ENCODE measurements around the gene ITGB3. TPM values are rescaled to one million over a fixed set of nuclear protein-coding genes. Genes with fewer than 3 reads are reported as not detected.

Gene ITGB3
- total and polyA plus RNA-seq, 10 of the 15 experiments (the other 5 are each of a cell fraction or from before 2014, with no cell fraction given), result 0.69 to 22.8 (median 13.6) TPM

DNA sequence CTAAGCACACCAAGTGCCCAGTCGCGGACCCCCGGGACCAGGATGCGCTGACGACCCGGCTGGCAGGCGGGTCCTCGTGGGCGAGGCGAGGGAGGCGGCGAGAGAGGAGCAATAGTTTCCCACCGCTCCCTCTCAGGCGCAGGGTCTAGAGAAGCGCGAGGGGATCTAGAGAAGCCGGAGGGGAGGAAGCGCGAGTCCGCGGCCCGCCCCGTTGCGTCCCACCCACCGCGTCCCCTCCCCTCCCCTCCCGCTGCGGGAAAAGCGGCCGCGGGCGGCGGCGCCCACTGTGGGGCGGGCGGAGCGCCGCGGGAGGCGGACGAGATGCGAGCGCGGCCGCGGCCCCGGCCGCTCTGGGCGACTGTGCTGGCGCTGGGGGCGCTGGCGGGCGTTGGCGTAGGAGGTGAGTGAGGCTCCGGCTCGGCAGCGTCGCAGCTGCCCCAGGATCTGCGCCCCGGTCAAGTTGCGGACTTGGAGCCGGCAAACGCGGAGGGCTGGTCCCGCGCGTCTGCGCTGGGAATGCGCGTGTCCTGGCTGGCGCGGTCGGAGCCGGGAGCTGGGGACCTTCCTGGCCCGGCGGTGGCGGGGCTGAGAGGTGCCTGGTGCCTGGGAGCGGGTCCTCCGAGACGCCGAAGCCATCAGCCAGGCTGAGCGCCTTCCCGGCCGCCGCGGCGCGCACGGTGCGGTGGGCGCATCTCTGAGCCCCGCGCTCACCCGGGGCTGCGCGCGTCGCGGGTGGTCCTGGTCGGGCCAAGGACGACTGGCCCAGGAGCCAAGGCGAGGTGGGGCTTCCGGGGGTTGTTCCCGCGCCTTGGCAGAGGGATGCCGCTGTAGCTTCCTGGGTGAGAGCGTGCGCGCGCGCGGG lies at the start of gene ITGB3 (continued):
- TF ChIP-seq, protein P1, sequence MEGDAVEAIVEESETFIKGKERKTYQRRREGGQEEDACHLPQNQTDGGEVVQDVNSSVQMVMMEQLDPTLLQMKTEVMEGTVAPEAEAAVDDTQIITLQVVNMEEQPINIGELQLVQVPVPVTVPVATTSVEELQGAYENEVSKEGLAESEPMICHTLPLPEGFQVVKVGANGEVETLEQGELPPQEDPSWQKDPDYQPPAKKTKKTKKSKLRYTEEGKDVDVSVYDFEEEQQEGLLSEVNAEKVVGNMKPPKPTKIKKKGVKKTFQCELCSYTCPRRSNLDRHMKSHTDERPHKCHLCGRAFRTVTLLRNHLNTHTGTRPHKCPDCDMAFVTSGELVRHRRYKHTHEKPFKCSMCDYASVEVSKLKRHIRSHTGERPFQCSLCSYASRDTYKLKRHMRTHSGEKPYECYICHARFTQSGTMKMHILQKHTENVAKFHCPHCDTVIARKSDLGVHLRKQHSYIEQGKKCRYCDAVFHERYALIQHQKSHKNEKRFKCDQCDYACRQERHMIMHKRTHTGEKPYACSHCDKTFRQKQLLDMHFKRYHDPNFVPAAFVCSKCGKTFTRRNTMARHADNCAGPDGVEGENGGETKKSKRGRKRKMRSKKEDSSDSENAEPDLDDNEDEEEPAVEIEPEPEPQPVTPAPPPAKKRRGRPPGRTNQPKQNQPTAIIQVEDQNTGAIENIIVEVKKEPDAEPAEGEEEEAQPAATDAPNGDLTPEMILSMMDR (IDR thresholded peaks at IDR 0.05 in 2 of 3, conservative IDR thresholded peaks at IDR 0.05 in 1 of 3; ENCODE audit: control insufficient read depth in 2 of 3, extremely low read depth in 1 of 3, insufficient read depth in 1 of 3, low read depth in 3 of 3, low read length in 3 of 3), result peak; percentile 56 to 64 (median 56); a peak in 5 of 6 replicates
- TF ChIP-seq RFX5 (IDR thresholded peaks at IDR 0.05; ENCODE audit: low read depth, low read length) (no peak), TCF3 (IDR thresholded peaks at IDR 0.05; ENCODE audit: borderline replicate concordance, insufficient read depth, low read depth, low read length) (no peak), BCL11A (IDR thresholded peaks at IDR 0.05; ENCODE audit: low read depth, low read length) (no peak), SREBF1 (IDR thresholded peaks at IDR 0.05; ENCODE audit: low read length) (no peak), SMAD1 (IDR thresholded peaks at IDR 0.05; ENCODE audit: low read depth, partially characterized antibody) (no peak), ZNF622 (IDR thresholded peaks at IDR 0.05) (no peak), ZSCAN29 (IDR thresholded peaks at IDR 0.05) (no peak), BMI1 (IDR thresholded peaks at IDR 0.05; ENCODE audit: borderline replicate concordance) (no peak), E2F8 (IDR thresholded peaks at IDR 0.05; ENCODE audit: low read depth, partially characterized antibody) (no peak), SUZ12 (IDR thresholded peaks at IDR 0.05; ENCODE audit: unreplicated experiment) (no peak), SREBF2 (IDR thresholded peaks at IDR 0.05; ENCODE audit: low read length) (no peak), RAD21 (IDR thresholded peaks at IDR 0.05; ENCODE audit: insufficient read depth, low read depth, low read length) (peak; percentile 50)
- TF ChIP-seq, protein P2, sequence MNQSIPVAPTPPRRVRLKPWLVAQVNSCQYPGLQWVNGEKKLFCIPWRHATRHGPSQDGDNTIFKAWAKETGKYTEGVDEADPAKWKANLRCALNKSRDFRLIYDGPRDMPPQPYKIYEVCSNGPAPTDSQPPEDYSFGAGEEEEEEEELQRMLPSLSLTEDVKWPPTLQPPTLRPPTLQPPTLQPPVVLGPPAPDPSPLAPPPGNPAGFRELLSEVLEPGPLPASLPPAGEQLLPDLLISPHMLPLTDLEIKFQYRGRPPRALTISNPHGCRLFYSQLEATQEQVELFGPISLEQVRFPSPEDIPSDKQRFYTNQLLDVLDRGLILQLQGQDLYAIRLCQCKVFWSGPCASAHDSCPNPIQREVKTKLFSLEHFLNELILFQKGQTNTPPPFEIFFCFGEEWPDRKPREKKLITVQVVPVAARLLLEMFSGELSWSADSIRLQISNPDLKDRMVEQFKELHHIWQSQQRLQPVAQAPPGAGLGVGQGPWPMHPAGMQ (IDR thresholded peaks at IDR 0.05; ENCODE audit: borderline replicate concordance), result no peak
- TF ChIP-seq, protein P3, sequence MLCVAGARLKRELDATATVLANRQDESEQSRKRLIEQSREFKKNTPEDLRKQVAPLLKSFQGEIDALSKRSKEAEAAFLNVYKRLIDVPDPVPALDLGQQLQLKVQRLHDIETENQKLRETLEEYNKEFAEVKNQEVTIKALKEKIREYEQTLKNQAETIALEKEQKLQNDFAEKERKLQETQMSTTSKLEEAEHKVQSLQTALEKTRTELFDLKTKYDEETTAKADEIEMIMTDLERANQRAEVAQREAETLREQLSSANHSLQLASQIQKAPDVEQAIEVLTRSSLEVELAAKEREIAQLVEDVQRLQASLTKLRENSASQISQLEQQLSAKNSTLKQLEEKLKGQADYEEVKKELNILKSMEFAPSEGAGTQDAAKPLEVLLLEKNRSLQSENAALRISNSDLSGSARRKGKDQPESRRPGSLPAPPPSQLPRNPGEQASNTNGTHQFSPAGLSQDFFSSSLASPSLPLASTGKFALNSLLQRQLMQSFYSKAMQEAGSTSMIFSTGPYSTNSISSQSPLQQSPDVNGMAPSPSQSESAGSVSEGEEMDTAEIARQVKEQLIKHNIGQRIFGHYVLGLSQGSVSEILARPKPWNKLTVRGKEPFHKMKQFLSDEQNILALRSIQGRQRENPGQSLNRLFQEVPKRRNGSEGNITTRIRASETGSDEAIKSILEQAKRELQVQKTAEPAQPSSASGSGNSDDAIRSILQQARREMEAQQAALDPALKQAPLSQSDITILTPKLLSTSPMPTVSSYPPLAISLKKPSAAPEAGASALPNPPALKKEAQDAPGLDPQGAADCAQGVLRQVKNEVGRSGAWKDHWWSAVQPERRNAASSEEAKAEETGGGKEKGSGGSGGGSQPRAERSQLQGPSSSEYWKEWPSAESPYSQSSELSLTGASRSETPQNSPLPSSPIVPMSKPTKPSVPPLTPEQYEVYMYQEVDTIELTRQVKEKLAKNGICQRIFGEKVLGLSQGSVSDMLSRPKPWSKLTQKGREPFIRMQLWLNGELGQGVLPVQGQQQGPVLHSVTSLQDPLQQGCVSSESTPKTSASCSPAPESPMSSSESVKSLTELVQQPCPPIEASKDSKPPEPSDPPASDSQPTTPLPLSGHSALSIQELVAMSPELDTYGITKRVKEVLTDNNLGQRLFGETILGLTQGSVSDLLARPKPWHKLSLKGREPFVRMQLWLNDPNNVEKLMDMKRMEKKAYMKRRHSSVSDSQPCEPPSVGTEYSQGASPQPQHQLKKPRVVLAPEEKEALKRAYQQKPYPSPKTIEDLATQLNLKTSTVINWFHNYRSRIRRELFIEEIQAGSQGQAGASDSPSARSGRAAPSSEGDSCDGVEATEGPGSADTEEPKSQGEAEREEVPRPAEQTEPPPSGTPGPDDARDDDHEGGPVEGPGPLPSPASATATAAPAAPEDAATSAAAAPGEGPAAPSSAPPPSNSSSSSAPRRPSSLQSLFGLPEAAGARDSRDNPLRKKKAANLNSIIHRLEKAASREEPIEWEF (IDR thresholded peaks at IDR 0.05; ENCODE audit: insufficient replicate concordance, low read depth, low read length), result no peak
- TF ChIP-seq, protein P4, sequence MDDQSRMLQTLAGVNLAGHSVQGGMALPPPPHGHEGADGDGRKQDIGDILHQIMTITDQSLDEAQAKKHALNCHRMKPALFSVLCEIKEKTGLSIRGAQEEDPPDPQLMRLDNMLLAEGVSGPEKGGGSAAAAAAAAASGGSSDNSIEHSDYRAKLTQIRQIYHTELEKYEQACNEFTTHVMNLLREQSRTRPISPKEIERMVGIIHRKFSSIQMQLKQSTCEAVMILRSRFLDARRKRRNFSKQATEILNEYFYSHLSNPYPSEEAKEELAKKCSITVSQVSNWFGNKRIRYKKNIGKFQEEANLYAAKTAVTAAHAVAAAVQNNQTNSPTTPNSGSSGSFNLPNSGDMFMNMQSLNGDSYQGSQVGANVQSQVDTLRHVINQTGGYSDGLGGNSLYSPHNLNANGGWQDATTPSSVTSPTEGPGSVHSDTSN (IDR thresholded peaks at IDR 0.05; ENCODE audit: insufficient replicate concordance, low read depth, low read length), result no peak
